ENCODE measurements around the gene ZSCAN2.
"Not testable (repeated sequence)": the region's sequence is repeated elsewhere in the genome, so short reads cannot be mapped to it uniquely, and the experiment has no call there.

ZSCAN2 gene

DNA sequence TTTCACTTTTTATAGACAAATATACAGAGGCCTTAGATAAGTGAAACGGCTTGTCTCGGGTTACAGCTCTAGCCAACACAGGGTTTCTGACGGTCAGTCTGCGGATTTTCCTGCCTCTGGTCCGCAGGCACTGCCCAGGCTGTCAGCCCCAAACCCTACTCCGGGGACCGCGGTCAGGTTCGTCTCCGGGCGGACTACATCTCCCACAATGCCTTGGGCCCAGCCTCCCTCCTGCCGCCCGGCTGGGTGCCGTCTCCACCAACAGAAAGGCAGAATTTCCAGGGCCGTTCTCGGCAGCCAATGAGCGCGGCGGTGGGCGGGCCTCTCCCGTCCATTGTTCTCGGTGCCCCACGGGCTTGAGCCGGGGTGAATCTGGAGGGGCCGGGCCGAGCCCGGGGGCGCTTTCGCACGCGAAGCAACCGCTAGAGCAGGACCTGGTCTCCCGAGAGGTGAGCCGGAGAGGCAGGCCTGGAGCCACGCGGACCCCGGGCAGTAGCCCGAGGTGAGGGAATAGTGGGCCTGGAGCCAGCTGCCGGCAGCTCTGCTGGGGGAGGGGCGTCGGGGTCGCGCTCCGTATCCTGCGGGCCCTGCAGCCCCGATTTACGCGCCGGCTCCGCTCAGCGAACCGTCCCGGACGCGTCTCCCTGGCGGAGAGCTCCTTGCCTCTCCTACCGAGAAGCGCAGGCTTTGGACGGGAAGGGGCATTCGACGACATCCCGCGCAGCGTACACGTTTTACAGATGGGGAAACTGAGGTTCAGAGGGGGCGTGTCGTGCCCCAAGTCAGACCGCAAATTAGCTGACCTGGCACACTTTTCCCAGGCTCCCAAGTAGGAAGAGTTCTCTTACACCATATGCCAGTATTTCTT is at the start of gene ZSCAN2:
TSS of gene ZSCAN2 (plus strand) at position 323 of the 868 bp plus-strand sequence. CDS start 2,919 bp downstream, outside the sequence.
- DNase-seq (ENCODE audit: low read depth), result peak; percentile 95

DNA sequence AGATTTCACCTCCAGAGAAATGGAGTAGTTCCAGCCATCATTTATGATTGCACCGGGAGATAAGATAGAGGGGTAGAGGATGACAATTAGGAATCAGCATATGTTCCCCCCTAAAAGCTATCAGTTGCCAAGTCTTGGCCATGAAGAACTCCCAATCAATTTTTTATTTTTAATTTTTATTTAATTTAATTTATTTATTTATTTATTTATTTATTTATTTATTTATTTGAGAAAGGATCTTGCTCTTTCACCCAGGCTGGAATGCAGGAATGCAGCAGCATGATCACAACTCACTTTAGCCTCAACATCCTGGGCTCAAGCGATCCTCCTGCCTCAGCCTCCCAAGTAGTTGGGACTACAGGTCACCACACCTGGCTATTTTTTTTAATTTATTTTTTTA is 49.2 kb upstream of the ZSCAN2 start:
- DNase-seq (ENCODE audit: low read depth), result not testable (repeated sequence)

DNA sequence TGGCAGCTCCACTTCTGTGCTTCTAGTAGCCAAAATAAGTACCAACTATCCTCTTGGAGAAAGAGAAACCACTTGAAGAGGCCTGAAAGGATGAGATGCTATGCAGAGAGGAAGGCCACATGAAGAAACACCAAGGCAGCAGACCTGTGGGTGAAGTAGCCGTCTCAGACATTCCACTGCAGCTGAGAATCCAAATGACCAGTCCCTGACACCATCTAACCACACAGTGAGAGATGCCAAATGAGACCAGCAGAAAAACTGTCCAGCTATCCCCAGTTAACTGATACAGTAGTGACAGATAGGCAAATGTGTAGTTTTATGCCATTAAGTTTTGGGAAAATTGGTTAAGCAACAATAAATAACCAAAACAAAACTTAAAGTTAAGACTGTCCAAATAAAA is 47.9 kb upstream of the ZSCAN2 start:
- DNase-seq (ENCODE audit: low read depth), result peak; percentile 49

DNA sequence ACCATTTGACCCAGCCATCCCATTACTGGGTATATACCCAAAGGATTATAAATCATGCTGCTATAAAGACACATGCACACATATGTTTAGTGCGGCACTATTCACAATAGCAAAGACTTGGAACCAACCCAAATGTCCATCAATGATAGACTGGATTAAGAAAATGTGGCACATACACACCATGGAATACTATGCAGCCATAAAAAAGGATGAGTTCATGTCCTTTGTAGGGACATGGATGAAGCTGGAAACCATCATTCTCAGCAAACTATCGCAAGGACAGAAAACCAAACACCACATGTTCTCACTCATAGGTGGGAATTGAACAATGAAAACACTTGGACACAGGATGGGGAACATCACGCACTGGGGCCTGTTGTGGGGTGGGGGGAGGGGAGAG is 44.1 kb upstream of the ZSCAN2 start:
- DNase-seq (ENCODE audit: low read depth), result not testable (repeated sequence)

DNA sequence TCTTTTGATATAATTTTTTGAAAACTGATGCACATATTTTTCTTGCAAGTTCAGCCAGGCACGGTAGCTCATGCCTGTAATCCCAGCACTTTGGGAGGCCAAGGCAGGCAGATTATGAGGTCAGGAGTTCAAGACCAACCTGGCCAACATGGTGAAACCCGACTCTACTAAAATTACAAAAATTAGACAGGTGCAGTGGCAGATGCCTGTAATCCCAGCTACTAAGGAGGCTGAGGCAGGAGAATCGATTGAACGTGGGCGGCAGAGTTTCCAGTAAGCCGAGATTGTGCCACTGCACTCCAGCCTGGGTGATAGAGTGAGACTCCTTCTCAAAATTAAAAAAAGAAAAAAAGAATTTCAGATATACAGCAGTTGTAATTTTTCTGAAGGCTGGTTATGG is 32.8 kb upstream of the ZSCAN2 start:
- DNase-seq (ENCODE audit: low read depth), result not testable (repeated sequence)

DNA sequence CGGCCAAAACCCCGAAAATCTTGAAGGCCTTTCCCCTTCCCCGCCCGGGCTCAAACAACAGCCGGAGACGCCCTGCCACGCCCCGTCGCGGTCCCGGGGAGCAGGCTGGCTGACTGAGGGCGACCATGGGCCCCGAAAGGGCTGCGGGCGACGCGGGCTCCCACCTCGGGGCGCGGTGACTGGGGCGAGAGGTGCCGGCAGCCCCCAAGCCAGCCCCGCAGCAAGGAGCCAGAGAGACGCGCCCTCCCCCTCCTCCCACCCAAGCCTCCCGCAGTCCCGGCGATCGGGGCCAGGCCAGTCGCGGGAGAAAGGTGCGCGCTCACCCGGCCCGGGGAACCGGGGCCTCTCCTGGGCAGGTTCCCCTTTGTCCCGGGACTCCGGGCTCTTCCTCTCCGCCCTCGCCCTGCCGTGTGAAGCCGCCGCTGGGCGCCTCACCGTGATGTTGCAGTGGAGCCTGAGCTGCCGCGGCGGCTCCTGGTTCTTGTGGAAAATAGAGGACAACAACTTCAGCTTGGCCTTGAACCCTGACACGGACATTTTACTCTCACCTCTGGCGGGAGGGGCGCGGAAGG is 30.6 kb upstream of the ZSCAN2 start:
- DNase-seq (ENCODE audit: low read depth), result peak; percentile 28

DNA sequence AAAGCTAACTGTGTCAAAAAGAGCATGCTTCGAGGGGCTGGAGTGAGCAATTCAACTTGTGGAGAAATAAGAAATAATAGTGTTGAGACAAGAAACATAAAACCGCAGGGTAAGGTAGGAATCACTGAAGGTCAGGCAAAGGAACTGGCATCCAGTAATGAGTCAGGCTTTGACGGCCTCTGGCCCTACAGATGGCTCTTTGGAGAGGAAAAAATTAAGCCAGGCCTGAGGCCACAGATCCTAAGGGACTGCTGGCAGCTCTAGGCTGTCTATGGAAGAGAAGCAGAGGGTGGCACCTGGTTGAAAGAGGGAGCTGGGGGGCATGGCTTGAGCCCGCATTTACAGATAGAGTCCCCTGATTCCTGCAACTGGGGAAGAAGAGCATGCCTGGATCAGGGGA is 28.6 kb upstream of the ZSCAN2 start:
- DNase-seq (ENCODE audit: low read depth), result peak; percentile 6

DNA sequence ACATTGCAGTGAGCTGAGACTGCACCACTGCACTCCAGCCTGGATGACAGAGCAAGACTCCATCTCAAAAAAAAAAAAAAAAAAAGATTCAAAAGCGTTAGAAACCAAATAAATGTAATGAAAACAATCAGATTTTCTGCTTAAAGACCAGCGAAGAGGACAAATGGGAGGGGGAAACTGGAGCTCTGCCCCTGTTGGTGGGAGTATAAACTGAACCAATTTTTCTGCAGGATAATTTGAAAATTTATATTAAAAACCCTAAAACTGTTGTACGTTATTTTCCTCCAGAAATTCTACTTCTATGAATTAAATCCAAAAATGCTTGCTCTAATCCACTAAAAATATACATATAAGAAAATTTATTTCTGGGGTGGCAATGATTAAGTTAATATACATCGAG is 25.3 kb upstream of the ZSCAN2 start:
- DNase-seq (ENCODE audit: low read depth), result no peak

DNA sequence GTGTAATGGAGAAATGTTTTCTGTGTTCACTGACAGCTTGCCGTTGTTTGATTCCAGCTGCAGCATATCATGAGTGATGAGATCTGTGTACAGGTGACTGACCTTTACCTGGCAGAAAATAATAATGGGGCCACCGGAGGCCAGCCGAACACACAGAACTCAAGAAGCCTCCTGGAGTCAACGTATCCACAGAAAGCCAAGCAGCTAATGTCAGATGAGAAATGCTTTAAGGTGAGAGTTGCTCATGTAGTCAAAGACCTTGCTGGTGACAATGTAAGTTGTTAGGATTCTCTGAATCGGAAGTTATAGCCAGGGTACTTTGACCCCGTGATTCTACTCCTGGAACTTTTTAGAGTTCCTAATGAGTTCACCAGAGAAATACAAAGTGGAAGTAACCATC is 22.9 kb upstream of the ZSCAN2 start:
- not testable (repeated sequence) for DNase-seq (ENCODE audit: low read depth)

DNA sequence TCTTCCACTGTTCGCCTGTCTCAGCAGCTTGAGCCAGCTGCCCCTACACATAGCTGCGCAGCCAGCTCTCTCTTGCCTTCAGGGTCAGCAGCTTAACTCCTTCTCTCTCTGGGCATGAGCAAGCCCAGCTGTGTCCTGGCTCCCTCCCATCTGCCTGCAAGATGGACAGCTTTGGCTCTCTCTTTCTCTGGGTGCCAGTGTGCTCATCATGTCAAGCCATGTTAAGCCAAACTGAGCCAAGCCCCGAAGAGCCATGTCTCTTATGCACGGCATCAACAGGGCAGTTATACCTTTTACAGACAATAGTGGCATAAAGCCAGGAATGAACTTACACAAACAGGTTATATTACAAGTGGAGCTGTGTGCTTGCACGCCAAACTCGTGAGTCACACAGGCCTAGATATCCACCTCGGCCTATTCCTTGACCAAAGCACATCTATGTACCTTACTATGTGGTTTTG is 21.5 kb upstream of the ZSCAN2 start:
- DNase-seq (ENCODE audit: low read depth), result peak; percentile 81

DNA sequence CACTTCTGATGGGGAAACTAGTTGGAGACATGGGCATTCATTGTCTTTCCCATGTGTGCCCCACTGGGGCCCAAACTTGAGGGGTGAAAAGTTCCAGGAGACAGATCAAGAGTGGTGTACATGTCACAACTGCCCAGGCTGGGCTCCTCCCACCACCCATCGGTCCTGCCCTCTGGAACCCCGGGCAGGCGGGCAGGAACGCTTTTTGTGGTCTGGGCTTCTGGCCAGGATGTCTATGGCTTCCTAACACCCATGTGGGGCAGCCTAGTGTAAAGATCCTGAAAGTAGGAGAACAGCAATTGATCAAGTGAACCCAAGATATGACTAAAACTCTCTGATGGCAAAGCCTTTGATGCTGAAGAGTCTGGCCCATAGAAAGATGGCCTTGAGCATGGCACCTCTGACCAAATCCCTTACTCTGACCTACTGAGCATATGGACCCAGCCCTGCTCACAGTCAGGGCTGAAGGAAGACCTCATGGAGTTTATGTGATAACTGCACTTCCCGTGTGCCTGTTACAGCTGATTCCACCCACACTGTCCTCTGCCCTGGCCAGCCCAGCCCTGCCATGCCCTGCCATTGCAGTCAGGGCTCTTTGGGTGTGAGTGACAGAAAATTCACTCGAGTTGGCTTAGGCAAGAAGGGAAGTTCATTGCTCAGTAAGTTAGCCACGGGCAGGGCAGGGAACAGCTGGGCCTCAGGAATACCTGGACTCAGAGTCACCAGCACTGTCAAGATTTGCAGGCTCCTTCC is 19.0 kb upstream of the ZSCAN2 start:
- DNase-seq (ENCODE audit: low read depth), result not testable (repeated sequence)

DNA sequence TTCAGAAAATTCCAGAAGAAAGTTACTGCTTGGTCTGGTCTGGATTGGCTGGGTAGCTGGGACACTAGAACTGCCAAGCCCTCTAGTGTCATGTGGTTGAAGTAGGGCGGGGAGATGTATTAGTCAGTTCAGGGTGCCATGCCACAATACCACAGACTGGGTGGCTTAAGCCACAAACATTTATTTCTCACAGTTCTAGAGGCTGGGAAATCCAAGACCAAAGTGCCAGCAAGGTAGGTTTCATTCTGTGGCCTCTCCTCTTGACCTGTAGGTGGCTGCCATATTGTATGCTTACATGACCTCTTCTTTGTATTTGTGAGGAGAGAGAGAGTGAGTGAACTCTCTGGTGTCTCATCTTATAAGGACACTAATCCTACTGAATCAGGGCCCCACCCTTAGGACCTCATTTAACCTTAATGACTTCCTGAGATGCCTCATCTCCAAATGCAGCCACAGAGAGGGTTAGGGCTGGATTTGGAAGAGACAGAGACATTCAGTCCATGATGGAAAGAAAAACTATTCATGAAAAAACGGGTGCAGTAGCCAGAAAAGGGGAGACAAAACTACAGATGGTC is 18.1 kb upstream of the ZSCAN2 start:
- DNase-seq (ENCODE audit: low read depth), result no peak

DNA sequence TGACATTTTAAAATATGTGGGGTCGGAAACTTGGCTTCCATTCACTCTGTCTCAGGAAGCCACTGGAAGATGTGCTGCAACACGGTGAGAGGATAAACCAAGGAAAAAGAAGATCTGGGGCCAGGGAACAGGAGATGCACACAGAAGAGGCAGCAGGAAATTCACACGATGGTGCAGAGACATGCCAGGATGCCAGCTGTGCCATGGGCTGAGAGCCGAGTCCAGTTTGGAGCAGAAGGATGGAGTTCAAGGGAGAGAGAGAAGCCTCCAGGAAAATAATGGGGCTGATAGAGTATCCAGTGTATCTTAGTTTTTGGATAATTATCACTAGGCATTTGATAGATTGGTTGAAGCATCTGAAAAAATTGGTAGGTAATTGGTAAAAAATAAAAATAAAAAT is 16.9 kb upstream of the ZSCAN2 start:
- not testable (repeated sequence) for DNase-seq (ENCODE audit: low read depth)

DNA sequence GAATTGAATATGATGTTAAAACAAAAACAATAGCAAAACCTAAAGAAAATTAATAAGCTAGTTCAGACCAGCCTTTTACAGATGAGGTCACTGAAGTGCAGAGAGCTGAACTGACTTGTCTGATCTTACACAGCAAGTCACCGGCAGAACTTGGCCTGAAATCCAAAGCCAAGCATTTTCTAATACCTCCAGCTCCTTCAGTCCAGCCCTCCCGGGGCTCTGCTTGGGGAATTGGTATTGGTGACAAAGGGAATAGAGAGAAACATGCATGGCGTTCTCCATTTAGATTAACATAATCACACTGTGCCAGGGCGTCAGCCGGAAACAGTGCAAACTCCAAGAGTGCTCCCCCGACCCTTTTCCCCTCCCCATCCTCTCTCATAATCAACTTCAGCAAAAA is 14.1 kb upstream of the ZSCAN2 start:
- no peak for DNase-seq (ENCODE audit: low read depth)

DNA sequence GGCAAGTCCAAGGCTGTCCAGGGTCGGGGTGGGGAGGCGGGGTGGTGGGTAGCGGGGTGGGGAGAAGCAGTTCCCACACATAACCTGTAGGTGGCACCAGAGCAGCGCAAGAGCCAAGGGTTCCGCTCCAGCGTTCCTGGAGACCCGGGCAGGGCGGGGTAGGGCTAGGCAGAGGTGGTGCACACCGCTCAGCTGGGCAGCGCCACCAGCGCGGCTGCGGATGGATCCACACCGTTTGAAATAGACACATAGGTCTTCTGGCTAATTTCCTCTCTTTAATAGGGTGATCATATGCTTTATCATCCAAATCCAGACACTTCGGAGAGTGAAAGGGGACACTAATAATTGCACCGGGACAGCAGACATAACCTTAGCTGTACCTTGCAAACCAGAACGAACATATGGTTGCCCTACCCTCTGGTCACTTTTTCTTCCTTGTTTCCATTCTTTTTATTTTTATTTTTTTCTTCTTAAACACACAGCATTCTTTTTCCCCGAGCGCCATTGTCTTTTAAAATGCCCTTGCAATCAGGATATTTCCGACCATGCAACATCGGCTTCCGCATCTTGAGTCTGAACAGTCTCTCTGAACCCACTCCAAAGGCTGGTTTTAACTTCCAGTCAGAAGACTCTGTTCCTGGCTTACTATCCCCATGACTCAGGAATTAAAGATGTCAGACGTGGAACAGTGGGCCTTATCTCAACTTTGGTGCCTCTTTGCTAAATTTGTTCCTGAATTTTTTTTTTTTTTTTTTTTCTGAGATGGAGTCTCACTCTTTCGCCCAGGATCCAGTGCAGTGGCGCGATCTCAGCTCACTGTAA is 12.5 kb upstream of the ZSCAN2 start:
- DNase-seq (ENCODE audit: low read depth), result peak; percentile 56

DNA sequence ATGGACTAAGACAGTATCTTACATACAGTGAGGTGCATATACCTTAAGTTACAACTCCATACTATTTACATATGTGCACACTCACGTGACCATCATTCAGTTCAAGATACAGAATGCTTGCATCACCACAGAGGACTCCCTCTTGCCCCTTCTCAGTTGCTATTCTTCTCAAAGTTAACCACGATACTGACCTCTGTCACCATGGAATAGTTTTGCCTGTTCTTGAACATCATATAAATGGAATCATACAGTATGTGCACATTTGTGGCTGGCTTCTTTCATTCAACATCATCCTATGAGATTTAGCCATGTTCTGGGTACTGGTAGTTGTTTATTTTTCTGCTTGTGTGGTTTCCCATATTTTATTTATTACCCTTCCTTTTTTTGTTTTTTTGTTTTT is 10.4 kb upstream of the ZSCAN2 start:
- DNase-seq (ENCODE audit: low read depth), result peak; percentile 51

DNA sequence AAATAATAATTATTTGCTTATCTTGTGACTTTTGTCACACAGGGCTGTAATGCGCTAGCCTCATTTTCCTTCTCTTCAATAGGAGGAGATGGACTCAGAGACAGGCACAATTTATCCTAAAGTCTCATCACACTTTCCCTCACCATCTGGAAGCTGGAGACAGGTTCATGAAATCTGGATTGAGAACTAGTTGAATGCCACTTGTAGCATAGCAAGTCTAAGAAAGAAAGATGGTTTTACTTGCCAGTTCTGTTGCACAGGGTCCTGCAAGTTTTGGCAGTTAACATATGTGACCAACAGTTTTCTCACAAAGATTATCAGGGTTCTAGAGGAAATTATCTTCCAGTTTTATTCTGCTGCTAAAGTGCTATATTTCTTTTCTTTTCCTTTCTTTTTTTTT is 9.0 kb upstream of the ZSCAN2 start:
- no peak for DNase-seq (ENCODE audit: low read depth)

DNA sequence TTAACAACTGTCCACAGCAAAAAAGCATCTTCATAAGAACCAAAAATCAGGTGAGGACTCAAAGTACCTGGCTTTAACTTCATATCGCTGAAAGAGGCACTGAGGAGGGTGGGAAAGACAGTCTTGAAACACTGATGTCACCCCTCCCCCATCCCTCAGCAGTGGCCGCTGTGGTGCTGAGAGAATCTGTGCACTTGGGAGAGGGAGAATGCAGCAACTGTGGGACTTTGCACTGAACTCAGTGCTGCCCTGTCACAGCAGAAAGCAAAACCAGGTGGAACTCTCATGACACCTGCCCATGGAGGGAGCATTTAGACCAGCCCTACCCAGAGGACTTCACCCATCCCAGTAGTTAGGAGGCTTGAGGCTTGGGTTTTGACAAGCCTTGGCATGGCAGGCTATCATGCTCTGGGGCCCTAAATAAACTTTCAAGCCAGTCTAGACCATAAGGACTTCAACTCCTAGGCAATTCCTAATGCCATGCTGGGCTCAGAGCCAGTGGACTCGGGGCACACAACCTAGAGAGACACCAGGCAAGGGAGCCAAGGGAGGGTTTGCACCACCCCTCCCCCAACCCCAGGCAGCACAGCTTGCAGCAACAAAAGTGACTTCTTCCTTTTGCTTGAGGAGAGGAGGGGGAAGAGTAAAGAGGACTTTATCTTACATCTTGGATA is 6.1 kb upstream of the ZSCAN2 start:
- no peak for DNase-seq (ENCODE audit: low read depth)

DNA sequence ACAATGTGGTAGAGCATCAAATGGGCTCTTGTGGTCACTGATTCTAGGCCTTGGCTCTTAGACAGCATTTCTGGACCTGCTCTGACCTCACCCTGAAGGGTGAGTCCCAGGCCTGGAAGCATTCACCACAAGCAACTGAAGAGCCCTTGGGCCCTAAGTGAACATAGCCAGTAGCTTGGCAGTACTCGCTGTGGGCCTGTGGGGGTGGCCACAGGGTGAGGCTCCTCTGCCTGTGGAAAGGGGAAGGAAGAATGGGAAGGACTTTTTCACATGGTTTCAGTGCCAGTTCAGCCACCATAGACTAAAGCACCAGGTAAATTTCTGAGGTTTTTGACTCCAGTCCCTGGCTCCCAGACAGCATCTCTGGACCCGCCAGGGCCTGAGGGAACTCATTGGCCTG is 5.1 kb upstream of the ZSCAN2 start:
- DNase-seq (ENCODE audit: low read depth), result no peak

DNA sequence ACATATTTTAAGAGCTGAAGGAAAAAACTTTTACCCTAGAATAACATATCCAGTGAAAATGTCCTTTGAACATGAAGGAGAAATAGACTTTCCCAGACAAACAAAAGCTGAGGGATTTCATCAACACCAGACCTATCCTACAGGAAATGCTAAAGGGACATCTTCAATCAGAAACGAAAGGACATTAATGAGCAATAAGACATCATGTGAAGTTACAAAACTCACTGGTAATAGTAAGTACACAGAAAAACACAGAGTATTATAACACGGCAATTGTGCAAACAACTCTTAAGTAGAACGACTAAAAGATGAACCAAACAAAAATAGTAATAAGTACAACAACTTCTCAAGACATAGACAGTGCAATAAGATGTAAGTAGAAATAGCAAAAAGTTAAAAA is 3.5 kb upstream of the ZSCAN2 start:
- DNase-seq (ENCODE audit: low read depth), result no peak

DNA sequence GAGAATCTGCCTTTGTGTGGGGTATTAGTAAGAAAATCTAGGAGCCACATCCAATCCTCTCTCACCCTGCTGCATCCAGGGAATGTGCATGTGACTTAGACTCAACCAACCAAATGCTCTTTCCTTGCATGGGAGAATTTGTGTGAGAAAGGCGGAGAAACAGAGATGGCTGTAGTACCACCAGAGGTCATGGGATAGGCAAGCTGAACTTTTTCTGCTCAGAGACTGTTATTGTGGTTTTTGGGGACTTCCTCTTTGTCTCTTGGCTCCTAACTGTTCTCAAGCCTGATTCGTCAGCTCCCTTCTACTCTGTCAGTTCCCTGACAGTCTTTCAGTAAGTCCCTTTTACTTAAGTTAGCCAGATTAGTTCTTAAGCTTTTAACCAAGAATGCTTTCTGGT is 2.6 kb upstream of the ZSCAN2 start:
- DNase-seq (ENCODE audit: low read depth), result peak; percentile 22
